C4-2B (cell line): ENCODE measurements around the gene COMMD1.

Experiments used
- H3K27ac ChIP-seq: fragments of 450-650 bp; 2 replicates; pipeline ENCODE4 v1.5.1; 2017
- ZFX ChIP-seq: fragments of 450-650 bp; IDR thresholded peaks from 2 replicates; pipeline ENCODE4 v1.6.1; 2017
- TF ChIP-seq, protein P1 (sequence below): fragments of 450-650 bp; conservative IDR thresholded peaks from 2 replicates; pipeline ENCODE4 v1.5.1; 2017; ENCODE audit warnings: mild to moderate bottlenecking

Gene COMMD1

DNA sequence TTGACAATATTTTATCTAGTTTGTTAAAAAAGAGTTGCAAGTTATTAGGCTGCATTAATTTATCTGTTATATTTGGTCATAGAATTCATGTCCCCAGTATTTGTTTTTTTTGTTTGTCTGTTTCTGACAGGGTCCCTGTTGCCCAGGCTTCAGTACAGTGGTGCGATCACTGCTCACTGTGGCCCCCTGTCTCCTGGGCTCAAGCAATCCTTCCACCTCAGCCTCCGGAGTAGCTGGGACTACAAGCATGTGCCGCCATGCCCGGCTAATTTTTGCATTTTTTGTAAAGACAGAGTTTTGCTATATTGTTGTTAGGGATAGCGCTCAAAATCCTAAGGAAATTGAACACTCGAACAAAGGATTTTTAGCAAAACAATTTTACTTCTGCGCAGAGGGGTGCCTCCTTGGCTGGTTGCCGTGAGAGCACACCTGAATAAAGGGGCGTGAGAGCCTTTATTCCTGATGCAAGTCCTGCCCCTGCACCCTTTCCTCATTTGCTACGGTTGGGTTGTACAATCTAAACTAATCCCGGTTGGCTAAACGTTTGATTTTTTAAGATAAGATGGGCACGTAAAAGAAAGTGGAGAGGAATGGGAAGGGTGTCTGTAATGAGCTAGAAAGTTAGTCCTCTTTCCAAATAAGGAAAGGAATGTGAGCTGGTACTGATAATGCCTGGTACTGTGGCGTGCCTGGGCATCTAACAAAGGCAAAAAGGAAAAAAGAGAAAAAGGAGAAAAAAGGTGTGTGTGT lies 65.5 kb downstream of the COMMD1 start:
- H3K27ac ChIP-seq: no peak overlapping the region
- TF ChIP-seq, protein P1, sequence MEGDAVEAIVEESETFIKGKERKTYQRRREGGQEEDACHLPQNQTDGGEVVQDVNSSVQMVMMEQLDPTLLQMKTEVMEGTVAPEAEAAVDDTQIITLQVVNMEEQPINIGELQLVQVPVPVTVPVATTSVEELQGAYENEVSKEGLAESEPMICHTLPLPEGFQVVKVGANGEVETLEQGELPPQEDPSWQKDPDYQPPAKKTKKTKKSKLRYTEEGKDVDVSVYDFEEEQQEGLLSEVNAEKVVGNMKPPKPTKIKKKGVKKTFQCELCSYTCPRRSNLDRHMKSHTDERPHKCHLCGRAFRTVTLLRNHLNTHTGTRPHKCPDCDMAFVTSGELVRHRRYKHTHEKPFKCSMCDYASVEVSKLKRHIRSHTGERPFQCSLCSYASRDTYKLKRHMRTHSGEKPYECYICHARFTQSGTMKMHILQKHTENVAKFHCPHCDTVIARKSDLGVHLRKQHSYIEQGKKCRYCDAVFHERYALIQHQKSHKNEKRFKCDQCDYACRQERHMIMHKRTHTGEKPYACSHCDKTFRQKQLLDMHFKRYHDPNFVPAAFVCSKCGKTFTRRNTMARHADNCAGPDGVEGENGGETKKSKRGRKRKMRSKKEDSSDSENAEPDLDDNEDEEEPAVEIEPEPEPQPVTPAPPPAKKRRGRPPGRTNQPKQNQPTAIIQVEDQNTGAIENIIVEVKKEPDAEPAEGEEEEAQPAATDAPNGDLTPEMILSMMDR: no peak
- no peak for TF ChIP-seq ZFX

DNA sequence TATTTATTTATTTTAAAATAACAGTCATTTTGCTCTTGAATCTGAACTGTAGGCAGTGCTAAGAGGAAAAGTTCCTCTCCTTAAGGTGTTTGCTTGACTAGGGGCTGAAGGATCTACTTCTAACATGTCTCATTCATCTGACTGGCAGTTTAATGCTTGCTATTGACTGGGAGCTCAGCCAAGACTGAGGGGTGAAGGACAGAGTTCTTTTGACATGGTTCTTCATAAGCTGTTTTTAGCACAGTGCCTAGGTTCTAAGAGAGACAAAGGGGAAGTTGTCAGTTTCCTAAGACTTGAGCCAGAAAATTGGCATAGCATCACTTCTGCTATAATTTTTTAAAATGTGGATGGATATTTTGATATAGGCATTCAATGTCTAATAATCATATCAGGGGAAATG lies 73.0 kb downstream of the COMMD1 start:
- no peak overlapping the region for H3K27ac ChIP-seq
- no peak for TF ChIP-seq ZFX
- TF ChIP-seq, protein P1: no peak

DNA sequence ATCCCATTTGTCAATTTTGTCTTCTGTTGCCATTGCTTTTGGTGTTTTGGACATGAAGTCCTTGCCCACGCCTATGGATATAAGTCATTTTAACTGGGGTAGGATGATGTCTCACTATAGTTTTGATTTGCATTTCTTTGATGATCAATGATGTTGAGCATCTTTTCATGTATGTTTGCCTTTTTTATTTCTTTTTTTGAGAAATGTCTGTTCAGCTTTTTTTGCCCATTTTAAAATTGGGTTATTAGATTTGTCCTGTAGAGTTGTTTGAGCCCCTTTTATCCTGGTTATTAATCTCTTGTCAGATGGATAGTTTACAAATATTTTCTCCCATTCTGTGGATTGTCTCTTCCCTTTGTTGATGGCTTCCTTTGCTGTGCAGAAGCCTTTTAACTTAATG lies 75.3 kb downstream of the COMMD1 start:
- TF ChIP-seq, protein P1: no peak
- TF ChIP-seq ZFX: no peak
- no peak overlapping the region for H3K27ac ChIP-seq

DNA sequence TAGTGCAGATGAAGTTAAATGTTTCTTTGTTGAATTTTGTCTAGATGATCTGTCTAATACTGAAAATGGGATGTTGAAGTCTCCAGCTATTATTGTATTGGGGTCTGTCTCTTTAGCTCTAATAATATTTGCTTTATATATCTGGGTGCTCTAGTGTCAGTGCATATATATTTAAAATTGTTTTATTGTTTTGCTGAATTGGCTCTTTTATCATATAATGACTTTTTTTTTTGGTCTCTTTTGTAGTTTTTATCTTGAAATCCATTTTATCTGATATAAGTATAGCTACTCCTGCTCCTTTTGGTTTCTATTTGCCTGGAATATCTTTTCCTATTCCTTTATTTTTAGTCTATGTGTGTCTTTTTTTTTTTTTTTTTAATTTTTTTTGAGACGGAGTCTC lies 79.2 kb downstream of the COMMD1 start:
- TF ChIP-seq, protein P1: no peak
- TF ChIP-seq ZFX: no peak
- H3K27ac ChIP-seq: no peak overlapping the region

DNA sequence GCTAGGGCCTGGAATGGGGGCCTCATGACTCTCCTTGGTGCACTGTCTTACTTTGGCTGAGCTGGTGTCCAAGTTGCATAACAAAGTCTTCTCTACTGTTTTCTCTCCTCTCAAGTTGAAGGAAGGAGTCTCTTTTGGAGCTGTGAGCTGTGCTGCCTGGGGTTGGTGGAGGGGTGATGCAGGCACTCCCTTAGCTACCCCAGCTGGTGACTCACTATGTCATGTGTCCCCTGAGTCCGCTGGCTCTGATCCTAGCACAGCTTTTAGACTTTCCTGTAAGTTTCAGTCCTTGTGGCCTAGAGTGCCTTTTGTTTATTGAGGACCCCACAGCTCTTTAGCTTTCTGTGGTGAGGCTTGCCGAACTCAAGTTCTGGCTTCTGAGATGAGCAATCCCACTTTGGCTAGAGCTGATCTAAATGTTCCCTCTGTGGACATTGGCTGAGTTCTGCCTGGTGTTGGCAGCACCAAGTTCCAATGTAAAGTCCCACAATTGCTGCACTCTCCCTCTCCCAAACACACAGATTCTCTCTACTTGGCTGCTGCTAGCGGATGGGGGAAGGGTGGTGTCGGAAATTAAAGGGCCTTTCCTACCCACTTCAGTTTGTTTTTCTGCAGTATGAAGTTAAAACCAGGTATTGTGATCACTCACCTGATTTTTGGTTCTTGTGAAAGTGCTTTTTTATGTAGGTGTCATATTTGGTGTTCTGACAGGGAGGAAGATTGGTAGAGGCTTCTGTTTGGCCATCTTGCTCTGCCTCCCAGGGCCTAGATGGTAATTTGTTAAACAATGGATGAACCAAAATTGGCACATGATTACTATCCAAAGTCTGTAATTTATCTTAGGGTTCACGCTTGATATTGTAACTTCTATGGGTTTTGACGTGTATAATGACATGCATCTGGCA lies 83.2 kb downstream of the COMMD1 start:
- H3K27ac ChIP-seq: no peak overlapping the region
- no peak for TF ChIP-seq ZFX
- TF ChIP-seq, protein P1: no peak

DNA sequence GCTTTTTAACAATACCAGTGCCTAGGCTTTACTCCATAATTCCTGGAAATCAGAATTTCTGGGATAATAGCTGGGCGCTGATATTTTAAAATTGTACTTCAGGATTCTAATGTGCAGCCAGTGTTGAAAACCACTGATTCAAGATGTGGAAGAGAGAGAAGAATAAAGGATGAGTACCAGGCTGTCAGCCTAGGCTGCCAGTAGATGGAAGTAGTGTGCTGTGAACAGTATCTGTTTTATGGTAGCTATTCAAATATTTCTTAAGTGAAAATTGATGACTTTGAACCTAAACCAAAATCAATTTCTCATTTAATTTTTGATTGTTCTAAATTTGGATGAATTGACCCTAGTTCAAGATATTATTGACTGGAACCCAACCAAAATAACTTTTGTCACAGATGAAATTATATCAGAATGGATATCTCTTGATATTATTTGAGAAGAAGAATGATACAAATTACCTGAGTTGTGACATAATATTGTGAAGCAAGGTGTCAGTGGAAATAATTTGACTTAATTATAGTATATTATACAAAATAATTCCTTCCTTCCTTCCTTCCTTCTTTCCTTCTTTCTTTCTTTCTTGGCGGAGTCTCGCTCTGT lies 88.0 kb downstream of the COMMD1 start:
- no peak overlapping the region for H3K27ac ChIP-seq
- TF ChIP-seq, protein P1: peak; percentile 65
- no peak for TF ChIP-seq ZFX

DNA sequence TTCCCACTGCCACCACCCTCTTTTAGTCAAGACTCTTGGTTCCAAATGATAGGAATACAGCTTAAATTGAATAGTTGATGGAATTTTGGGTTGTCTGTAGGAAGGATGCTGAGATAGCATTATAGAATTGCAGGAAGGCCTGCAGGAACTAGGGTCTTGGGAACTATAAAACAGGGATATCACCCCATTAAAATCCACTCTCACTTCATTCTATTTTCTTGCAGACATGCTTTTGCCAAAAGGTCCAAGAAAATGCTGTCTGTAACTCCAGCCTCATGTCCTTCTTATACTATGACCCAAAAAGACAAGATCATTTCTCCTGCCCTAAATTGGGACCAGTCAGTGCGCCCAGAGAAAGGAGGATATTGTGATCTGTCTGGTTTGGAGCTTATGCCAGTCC lies 89.1 kb downstream of the COMMD1 start:
- H3K27ac ChIP-seq: no peak overlapping the region

More for the DNA sequence above, 89.1 kb downstream of the COMMD1 start:
- TF ChIP-seq ZFX: no peak
- TF ChIP-seq, protein P1: no peak
